SU-DHL-6 (cell line): ENCODE measurements around the gene SLFN12.

Experiments used
- CTCF ChIP-seq: fragments of 200-600 bp; sonication (generic); IDR thresholded peaks from one replicate; pipeline ENCODE4 v1.5.1; 2017; ENCODE audit warnings: antibody characterized with exemption, mild to moderate bottlenecking, low read length, moderate library complexity; ENCODE audit not compliant: insufficient read depth, poor library complexity, severe bottlenecking
- EZH2phosphoT487 ChIP-seq: fragments of 200-600 bp; sonication (generic), shearing (Covaris generic); conservative IDR thresholded peaks from 2 replicates; pipeline ENCODE4 v1.6.1; 2018; ENCODE audit warnings: mild to moderate bottlenecking, antibody characterized with exemption, low read length, moderate library complexity, mixed read lengths

GRCh38 chr17:35407531-35407930 is 24.8 kb downstream of the SLFN12 start:
- TF ChIP-seq CTCF: no peak
- TF ChIP-seq EZH2phosphoT487: no peak
